HG03045 (cell line): Measurements from ENCODE around the gene IDH3G.

Experiments
- ATAC-seq: cut with Tn5 transposase; IDR thresholded peaks from one replicate; pipeline ENCODE4 v1.9.1; 2021; ENCODE audit warnings: mild to moderate bottlenecking, moderate library complexity; ENCODE audit not compliant: unreplicated experiment

The IDH3G gene

GRCh38 chrX:153791104-153791852 is 2.9 kb downstream of the IDH3G start:
- ATAC-seq = no peak

DNA sequence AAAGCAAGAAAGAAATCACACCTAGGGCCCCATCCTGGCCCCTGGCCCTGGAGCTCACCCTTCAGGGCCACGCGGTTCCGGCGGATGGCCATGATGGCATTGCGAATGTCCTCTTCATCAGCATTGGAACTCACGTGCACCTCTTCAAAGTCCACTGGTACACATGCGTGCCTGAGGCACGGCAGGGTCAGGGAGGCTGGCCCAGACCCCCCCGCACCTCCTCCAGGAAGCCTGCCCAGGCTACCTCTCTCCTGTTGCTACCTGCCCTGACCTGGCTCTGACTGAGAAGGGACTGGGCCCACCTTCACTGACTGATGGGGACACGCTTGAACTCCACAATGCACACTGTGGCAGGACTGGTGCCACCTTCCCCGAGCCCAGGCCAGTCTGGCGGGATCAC is 4.5 kb downstream of the IDH3G start:
- no peak for ATAC-seq

DNA sequence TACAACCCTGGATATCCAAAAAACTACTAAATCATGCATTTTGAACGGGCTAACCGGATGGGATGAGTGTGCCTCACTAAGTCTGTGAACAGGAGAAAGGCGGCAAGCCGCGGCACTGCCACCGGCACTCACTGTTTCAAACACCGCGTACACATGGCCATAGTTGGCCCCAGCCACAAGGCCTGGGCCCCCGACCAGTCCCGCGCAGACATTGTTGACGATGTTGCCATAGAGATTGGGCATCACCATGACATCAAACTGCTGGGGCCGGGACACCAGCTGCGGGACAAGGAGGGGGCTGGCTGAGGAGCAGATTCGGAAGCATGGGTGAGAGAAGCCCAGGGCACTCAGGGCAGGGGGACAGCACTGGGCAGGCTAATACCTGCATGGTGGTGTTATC is 7.5 kb downstream of the IDH3G start:
- ATAC-seq = no peak

- no peak for ATAC-seq
These were observed 9.7 kb downstream of the IDH3G start for GRCh38 chrX:153784325-153784967.

- ATAC-seq = no peak
These were observed 10.7 kb downstream of the IDH3G start for GRCh38 chrX:153783378-153784013.

- ATAC-seq = no peak
These were observed 11.3 kb downstream of the IDH3G start for GRCh38 chrX:153782871-153783270.

GRCh38 chrX:153782313-153782712 is 11.9 kb downstream of the IDH3G start:
- ATAC-seq = no peak

DNA sequence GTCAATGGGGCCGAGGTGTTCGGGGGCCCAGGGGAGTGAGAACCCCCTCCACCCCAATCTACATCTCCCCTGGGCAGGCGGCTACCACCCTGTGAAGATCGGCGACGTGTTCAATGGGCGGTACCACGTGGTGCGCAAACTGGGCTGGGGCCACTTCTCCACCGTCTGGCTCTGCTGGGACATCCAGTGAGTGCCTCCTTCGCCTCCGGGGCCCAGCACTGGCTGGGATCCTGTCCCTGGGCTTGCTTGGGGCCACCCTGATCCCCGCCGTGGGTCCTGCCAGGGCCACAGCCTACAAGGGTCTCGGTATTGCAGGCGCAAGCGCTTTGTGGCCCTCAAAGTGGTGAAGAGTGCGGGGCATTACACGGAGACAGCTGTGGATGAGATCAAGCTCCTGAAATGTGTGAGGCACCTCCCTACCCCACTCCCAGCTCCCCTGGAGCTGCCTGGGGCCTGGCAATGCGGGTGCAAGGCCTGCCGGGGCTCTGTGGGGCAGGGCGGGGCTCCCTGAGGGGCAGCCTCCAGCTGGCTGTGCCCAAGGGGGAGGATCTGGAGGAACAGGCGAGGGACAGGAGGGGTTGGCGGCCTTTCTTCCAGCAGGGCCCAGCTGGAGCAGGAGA is 12.6 kb downstream of the IDH3G start:
- no peak for ATAC-seq

DNA sequence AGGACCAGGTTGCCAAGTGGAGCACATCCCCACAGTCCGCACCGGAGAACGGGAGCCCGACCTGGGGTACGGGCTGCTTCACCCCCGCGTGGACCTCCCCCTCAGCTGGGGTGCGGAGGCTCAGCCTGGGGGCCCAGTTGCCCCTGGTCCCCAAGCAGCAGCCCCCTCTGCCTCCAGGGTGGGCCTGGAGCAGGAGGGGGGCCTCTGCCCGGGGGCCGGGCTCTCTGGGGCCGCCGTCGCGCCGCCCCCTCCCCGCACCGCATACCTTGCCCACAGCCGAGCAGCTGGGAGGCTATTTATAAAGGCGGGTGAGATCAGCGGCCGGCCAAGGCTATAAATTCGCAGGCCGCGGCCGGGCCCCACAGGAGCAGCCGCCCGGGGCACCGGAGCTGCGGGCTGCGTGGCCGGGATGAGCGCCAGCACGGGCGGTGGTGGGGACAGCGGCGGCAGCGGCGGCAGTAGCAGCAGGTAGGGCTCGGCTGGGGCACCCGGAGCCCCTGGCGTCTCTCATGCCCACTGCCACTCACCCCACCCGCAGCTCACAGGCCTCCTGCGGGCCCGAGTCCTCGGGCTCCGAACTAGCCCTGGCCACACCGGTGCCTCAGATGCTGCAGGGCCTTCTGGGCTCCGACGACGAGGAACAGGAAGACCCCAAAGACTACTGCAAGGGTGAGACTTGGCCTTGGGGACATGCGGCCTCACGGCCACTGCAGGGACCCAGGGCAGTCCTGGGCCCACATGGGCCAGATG is 13.3 kb downstream of the IDH3G start, which contains the start of gene SRPK3:
SRPK3 (plus strand) TSS at position 364 of the 750 bp plus-strand sequence; CDS start at position 410, 46 bp downstream.
- no peak for ATAC-seq

GRCh38 chrX:153779891-153780677 is 14.1 kb downstream of the IDH3G start:
- ATAC-seq = no peak

- no peak for ATAC-seq
These were observed 15.5 kb downstream of the IDH3G start for GRCh38 chrX:153778684-153779101.

DNA sequence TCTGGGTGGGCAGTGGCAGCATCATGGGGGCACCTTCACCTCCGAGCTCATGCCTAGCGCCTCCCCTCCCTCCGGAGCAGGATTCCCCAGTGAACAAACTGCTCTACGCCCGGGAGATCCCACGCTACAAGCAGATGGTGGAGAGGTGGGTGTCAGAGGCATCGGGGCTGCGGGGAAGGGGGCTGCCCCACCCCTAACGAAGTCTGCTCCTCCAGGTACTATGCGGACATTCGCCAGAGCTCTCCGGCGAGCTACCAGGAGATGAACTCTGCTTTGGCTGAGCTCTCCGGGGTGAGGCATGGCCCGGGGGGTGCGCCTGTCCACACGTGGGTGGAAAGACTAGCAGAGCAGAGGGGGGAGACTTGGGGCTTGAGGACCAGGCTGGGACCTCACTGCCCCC is 16.0 kb downstream of the IDH3G start:
- no peak for ATAC-seq

GRCh38 chrX:153777261-153778090 is 16.7 kb downstream of the IDH3G start:
- ATAC-seq = no peak

DNA sequence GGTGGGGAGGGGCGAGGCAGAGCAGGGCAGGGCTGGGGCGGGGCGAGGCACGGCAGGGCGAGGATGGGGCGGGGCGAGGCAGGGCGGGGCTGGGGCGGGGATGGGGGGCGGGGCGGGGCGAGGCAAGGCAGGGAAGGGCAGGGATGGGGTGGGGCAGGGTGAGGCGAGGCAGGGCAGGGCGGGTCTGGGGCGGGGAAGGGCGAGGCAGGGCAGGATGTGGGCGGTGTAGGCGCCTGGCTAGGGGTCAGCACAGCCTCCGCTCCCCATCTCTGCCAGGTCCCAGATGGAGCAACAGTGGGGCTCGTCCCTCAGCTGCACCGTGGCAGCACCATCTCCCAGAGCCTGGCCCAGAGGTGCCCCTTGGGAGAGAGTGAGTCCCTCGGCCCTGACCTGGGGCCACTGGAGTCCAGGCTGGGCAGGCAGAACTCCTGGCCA is 17.5 kb downstream of the IDH3G start:
- ATAC-seq = no peak

DNA sequence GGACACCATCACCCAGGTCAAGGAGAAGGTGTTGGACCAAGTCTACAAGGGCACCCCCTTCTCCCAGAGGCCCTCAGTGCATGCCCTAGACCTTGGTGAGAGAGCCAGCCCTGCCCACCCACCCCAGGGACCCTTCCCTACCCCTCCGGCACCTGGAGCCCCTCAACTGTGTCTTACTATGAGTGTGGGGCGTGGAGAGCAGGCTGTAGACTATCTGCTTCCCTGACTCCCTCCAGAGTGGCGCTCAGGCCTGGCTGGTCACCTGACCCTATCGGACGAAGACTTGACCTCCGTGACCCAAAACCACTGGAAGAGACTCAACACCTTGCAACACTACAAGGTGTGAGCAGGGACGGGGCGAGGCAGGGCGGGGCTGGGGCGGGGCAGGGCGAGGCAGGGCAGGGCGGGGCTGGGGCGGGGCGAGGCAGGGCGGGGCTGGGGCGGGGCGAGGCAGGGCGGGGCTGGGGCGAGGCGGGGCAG is 18.0 kb downstream of the IDH3G start:
- ATAC-seq = no peak

DNA sequence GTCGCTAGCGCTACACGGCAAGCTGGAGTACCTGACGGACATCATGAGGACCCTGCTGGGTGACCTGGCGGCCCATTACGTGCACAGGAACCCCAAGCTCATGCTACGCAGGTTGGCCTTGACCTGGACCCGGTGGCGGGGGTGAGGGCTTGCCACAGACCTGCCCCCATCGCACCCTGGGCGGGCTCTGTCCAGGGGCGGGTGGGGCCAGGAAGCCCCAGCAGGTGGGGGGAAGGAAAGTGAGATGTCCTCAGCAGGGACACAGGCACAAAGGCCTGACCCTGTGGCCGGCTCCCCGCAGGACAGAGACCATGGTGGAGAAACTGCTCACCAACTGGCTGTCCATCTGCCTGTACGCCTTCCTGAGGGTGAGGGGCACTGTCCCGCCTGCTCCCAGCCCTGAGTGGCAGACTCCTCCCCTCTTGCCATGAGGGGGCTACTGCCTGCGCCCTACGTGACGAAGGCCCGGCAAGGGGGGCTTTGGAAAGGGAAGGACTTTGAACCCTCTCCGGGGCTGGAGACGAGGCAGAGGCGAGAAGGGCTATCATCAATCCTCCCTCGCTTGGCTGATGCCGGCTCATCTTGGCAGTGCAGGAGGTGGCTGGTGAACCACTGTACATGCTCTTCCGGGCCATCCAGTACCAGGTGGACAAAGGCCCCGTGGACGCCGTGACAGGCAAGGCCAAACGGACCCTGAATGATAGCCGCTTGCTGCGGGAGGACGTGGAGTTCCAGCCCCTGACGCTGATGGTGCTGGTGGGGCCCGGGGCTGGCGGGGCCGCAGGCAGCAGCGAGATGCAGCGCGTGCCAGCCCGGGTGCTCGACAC is 18.7 kb downstream of the IDH3G start:
- ATAC-seq = no peak

DNA sequence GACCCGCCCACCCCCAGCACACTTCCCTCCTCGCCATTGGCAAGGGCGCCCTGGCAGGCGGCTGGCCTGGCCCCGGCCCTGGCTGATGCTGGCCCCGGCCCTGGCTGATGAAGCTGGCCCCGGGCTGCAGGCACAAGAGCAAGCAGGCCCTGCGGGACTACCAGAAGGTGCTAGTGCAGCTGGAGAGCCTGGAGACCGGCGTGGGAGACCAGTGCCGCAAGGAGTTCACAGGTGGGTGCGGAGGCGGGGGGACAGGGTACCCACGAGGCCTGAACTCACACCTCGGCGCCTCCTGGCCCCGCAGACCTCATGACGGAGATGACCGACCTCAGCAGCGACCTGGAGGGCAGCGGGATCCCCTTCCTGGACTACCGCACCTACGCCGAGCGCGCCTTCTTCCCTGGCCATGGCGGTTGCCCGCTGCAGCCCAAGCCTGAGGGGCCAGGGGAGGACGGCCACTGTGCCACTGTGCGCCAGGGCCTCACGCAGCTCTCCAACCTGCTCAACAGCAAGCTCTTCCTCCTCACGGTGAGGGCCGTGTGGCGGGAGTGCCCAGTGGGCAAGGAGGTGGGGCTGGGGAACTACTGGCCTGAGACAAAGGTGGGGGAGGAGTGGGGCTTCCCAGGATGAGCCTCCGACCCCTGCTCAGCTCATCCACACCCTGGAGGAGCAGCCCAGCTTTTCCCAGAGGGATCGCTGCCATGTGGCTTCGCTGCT is 19.4 kb downstream of the IDH3G start:
- ATAC-seq = no peak
